Right forelimb (tissue), 1 donor: Measurements from ENCODE around the gene HOXB3.
"Not testable (repeated sequence)": the region's sequence is repeated elsewhere in the genome, so short reads cannot be mapped to it uniquely, and the experiment has no call there.

Source experiments
- DNase-seq: peaks from one replicate; pipeline ENCODE4 v3.0.0-alpha.2; 2018

HOXB3 gene

GRCh38 chr17:48542114-48542656 lies 47.9 kb downstream of the HOXB3 start:
- peak; percentile 65 for DNase-seq

- peak; percentile 85 for DNase-seq
Observed at GRCh38 chr17:48541577-48542113, 48.4 kb downstream of the HOXB3 start.

GRCh38 chr17:48541036-48541576 lies 48.9 kb downstream of the HOXB3 start:
- no peak for DNase-seq

- DNase-seq, result no peak
Observed at GRCh38 chr17:48540213-48540612, 49.8 kb downstream of the HOXB3 start.

GRCh38 chr17:48539177-48539576 lies 50.9 kb downstream of the HOXB3 start:
- DNase-seq, result no peak

- no peak for DNase-seq
Observed at GRCh38 chr17:48537316-48537715, 52.7 kb downstream of the HOXB3 start.

GRCh38 chr17:48535793-48536559 lies 54.1 kb downstream of the HOXB3 start:
- not testable (repeated sequence) for DNase-seq

- no peak for DNase-seq
Observed at GRCh38 chr17:48532261-48532660, 57.8 kb downstream of the HOXB3 start.

GRCh38 chr17:48530887-48531272 lies 59.2 kb downstream of the HOXB3 start, which contains the start of gene HOXB1:
HOXB1 (minus strand) TSS chr17:48531011; CDS start chr17:48530904, 107 bp downstream.
- no peak for DNase-seq

- DNase-seq, result no peak
Observed at GRCh38 chr17:48530208-48530886, 59.7 kb downstream of the HOXB3 start.

GRCh38 chr17:48529683-48530009 lies 60.4 kb downstream of the HOXB3 start:
- DNase-seq, result no peak

- DNase-seq, result no peak
Observed at GRCh38 chr17:48528936-48529682, 60.9 kb downstream of the HOXB3 start.

- DNase-seq, result no peak
Observed at GRCh38 chr17:48528153-48528935, 61.7 kb downstream of the HOXB3 start.

- DNase-seq, result no peak
Observed at GRCh38 chr17:48527547-48527932, 62.5 kb downstream of the HOXB3 start.

GRCh38 chr17:48526608-48527546 lies 63.2 kb downstream of the HOXB3 start:
- no peak for DNase-seq

GRCh38 chr17:48523010-48523409 lies 67.0 kb downstream of the HOXB3 start:
- no peak for DNase-seq

GRCh38 chr17:48522031-48522653 lies 67.9 kb downstream of the HOXB3 start:
- DNase-seq, result no peak

GRCh38 chr17:48520631-48521079 lies 69.4 kb downstream of the HOXB3 start:
- DNase-seq, result no peak

- DNase-seq, result no peak
Observed at GRCh38 chr17:48519427-48519826, 70.6 kb downstream of the HOXB3 start.

GRCh38 chr17:48517478-48517877 lies 72.6 kb downstream of the HOXB3 start:
- DNase-seq, result no peak
